ENCODE data around the gene SLC25A27.

GRCh38 chr6:46715141-46715540 is 62.4 kb downstream of the SLC25A27 start:
- no peak for TF ChIP-seq ZBTB26 (tag by site-specific recombination; optimal IDR thresholded peaks at IDR 0.05)
- TF ChIP-seq ZNF211 (tag by site-specific recombination; IDR thresholded peaks at IDR 0.05; ENCODE audit: low read depth), result no peak
- TF ChIP-seq CTCF (tag by site-specific recombination; IDR thresholded peaks at IDR 0.05), result no peak
- no peak for TF ChIP-seq ZNF274 (IDR thresholded peaks at IDR 0.05; ENCODE audit: low read length)
- TF ChIP-seq ZNF274 (tag by site-specific recombination; IDR thresholded peaks at IDR 0.05; ENCODE audit: borderline replicate concordance), result no peak
- TF ChIP-seq TRIM28 (IDR thresholded peaks at IDR 0.05; ENCODE audit: borderline replicate concordance, low read length), result no peak
- no peak for TF ChIP-seq YY1 (tag by site-specific recombination; IDR thresholded peaks at IDR 0.05)
- TF ChIP-seq OVOL3 (tag by site-specific recombination; IDR thresholded peaks at IDR 0.05), result no peak
